AG08395 (cell line): ENCODE data around the gene SIRPB1.
"Not testable (repeated sequence)": the region's sequence is repeated elsewhere in the genome, so short reads cannot be mapped to it uniquely, and the experiment has no call there.

Experiments
- DNase-seq: peaks from one replicate; pipeline ENCODE4 v3.0.0; 2012; ENCODE audit warnings: mixed read lengths, low spot score

The SIRPB1 gene

GRCh38 chr20:1619861-1620444 lies at the start of gene SIRPB1:
SIRPB1 (minus strand) TSS chr20:1620009; CDS start chr20:1619944, 65 bp downstream.
- peak; percentile 1 for DNase-seq

- DNase-seq = peak; percentile 44
Observed at GRCh38 chr20:1669304-1669703, 49.5 kb upstream of the SIRPB1 start.

DNA sequence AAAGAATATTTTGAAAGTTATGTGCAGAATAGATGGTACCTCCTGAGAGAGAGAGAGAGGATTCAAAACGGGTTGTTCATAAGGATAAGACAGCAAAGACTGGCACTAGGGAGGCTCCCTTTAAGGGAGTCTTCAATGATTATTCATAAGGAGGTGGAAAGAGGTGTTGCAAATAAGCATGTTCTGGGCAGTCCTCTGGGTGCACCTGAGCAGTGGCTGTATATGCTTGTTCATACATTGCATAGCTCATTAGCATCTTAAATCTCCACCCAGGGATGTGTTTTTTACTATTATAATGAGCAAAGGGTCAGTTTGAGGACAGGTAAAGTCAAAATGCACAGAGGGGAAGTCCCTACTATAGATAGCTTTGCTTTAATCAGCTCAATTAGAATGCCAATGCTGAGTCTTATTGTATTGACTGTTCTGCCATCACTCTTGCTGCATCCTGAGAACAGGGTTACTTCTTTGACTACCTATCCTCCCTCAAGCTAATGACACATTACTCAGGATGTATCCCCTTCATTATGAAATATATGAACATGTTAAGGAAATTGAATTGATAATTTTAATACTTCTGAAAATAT lies 47.8 kb upstream of the SIRPB1 start:
- DNase-seq = no peak

- DNase-seq = no peak
Observed at GRCh38 chr20:1666802-1667201, 47.0 kb upstream of the SIRPB1 start.

DNA sequence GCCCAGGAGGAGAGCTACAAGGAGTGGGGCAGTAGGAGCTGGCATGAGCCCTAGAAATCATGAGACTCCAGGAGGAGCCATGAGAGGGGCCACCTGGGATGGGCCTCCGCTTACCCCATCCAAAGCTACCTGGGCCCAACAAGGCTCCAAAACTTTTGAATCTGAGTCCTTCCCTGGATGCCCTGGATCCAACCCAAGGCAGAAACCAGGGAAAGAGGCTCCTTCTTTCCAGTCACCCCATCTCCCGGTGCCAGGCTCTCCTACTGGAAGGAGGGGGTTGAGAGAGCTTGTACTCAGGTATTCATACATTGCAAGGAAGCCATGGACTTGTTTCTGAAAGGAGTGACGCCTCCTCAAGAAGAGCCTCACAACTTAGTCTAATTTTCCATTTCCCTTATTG lies 45.5 kb upstream of the SIRPB1 start:
- no peak for DNase-seq

- DNase-seq = no peak
Observed at GRCh38 chr20:1664911-1665310, 45.1 kb upstream of the SIRPB1 start.

- DNase-seq = peak; percentile 6
Observed at GRCh38 chr20:1663917-1664316, 44.1 kb upstream of the SIRPB1 start.

DNA sequence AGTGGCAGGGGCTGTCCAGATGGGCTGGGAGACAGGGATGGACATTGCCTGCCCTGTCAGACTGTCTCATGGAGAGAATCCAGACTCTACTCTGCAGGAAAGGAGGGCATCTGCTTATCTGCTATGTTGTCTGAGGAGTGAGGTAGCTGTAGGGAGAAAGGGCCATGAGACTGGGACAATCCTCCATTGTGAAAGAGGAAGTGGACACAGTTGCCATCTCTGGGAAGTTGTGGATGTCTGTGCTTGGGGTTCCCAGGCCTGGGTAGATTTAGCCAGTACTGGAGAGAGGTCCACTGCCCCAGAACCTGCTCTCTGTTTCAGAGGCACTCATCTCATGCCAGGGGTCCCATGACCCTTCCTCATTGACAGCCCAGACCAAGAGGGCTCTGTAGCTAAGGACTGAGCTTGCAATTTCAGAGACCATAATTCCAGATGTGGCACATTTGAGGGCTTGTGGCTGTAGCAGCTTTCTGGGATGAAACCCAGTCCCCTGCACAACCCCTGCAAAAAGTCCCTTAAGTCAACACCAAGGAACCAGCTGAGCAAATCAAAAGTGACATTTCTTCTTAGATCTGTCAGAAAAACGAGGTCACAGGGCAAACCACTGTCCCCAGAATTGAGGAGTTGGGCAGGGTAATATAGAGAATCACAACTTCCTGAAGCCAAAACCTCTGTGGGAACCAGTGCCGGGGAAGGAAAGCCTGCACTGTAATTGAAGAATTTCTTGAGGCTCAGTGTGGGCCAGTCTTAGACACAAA lies 41.9 kb upstream of the SIRPB1 start:
- DNase-seq = no peak

- DNase-seq = no peak
Observed at GRCh38 chr20:1660246-1660645, 40.4 kb upstream of the SIRPB1 start.

DNA sequence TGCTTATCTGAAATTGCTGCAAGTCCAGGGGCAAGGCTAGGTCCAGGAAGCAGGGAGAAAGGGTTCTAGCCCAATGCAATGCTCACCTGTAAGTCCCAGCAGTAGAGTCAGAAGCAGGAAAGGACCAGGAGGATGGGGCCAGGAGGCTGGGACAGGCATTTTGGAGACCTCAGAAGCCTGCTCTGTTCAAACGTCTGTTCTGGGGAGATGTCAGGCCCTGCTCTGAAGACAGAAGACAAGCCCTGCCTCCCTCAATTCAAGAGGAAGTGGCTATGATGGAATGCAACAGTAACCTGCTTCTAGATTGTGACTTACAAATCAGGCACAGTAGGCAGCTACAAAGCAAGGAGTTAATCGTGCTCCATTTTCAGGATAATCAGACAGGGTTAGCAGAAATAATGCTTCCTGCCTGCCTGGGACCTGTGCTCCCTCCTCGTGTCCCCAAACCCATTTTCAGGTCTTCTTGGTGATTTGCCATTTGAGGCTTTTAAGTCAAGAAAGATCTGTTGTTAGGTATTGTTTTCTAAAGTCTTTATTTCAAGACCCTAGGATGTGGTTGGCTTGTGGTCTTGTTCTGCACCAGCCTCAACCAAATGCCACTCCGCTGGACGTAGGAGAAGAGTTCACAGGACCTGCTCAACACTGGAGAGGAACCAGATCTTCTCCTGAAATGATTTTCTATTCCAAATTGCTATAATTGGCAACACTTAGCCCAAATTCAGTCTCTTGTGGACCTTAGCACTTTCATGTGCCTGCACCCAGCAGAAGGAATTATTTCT lies 37.9 kb upstream of the SIRPB1 start, which contains the start of gene SIRPG:
SIRPG (minus strand) TSS at position 224 of the 779 bp plus-strand sequence; CDS start at position 159, 65 bp downstream.
- DNase-seq = no peak

DNA sequence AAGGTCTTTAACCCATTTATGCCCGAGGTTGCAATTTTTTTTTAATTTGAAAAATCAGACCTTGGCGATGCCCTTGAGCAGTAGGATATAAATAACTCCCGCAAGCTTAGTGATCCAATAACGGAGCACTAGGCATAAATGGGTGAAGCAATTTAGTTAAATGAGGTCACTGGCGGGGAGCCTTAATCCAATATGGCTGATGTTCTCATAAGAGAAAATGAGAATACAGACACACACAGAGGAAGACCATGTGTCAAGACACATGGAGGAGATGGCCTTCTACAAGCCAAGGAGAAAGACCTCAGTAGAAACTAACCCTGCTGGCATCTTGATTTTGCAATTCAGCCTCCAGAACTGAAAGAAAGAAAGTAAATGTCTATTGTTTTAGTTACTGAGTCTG lies 37.0 kb upstream of the SIRPB1 start:
- no peak for DNase-seq

DNA sequence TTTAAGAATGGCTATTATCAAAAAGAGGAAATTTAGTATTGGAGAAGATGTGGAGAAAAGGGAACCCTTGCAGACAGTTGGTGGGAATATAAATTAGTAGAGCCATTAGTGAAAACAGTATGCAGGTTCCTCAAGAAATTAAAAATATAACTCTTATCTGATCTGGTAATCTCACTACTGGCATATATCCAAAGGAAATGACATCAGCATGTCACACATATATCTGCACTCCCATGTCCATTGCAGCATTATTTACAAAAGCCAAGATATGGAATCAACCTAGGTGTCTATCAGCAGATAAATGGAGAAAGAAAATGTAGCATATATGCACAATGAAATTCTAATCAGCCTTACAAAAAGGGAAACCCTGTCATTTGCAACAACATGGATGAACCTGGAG lies 35.2 kb upstream of the SIRPB1 start:
- no peak for DNase-seq

DNA sequence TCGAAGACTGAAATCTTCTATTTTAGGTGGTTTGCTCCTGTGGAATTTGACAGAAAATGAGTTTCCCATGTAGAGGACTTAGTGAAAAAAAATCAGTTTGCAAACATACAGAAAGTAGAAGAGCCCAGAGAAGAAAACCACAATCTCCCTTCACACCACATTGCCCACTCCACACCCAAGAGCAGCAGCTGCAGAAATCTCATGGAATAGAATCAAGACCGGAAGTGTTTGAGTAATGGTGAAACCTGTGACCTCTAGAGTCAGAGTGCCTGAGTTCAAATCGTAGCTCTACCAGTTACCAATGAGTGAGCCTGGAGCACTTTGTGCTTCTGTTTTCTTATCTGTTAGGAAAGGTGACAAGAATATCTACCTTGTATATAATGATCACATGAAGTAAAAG lies 33.2 kb upstream of the SIRPB1 start:
- no peak for DNase-seq

DNA sequence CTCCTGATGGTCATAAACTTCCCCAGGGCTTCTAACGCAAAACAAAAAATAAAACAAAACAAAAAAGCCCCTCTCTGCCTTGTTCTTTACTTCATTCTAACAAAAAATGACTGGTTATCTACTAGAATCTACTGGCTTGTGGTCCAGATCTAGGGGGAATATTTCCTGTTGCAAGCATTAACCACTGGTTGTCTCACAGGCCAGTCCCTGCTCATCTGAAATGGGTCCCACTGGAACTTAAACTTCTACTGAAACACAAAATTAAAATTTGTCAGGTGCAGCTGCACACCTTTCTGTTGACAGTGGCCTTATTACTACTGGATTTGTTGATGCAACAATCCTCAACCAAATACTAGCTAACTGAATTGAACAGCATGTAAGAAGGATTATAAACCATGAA lies 32.3 kb upstream of the SIRPB1 start:
- no peak for DNase-seq

GRCh38 chr20:1651268-1652058 lies 31.7 kb upstream of the SIRPB1 start:
- no peak for DNase-seq

- no peak for DNase-seq
Observed at GRCh38 chr20:1648101-1648500, 28.3 kb upstream of the SIRPB1 start.

DNA sequence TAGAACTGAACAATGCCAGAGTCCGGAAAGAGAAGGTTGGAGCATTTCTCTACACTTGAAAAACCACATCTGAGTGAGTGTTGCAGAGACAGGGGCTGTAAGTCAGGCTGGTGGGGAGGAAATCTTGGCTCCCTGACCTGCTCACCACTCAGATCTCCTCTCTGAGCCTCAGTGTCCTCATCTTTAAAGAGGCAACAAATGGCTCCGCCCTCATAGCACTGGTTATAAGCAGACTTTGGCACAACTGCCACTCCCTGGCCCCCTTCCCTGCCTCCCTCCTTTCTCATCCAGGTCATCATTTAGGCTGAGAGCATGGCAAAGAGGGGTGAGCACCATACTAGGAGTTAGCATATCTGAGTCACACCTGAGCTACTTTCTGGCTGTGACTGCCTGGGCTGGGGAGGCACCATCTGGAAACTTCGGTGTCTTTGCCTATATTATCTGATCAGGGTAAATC lies 27.2 kb upstream of the SIRPB1 start:
- DNase-seq = no peak

- no peak for DNase-seq
Observed at GRCh38 chr20:1644101-1644962, 24.5 kb upstream of the SIRPB1 start.

GRCh38 chr20:1638643-1639042 lies 18.8 kb upstream of the SIRPB1 start:
- not testable (repeated sequence) for DNase-seq

GRCh38 chr20:1637755-1638154 lies 17.9 kb upstream of the SIRPB1 start:
- no peak for DNase-seq

- no peak for DNase-seq
Observed at GRCh38 chr20:1637226-1637625, 17.4 kb upstream of the SIRPB1 start.
